HepG2 (cell line): ENCODE data around the gene NPC2. TPM values are rescaled to one million over a fixed set of nuclear protein-coding genes. Genes with fewer than 3 reads are reported as not detected.

Source experiments
- ATAC-seq: fragments of 200-7000 bp; cut with Tn5 transposase; 3 replicates; pipeline ENCODE4 v1.9.1; 2020; ENCODE audit warnings: mild to moderate bottlenecking, moderate library complexity
- BruUV-seq: library from RNA; stranded (reverse); fragments of 400-500 nt; replicated peaks from 2 replicates; lab custom pipeline; 2021; lab: Mats Ljungman, UMichigan
- CTCF ChIA-PET: fragments of 300-600 bp; formaldehyde crosslinking; extraction: SDS; loops from one replicate; lab custom pipeline; 2021; ENCODE audit warnings: low total read pairs, inconsistent platforms, low intra/inter-chr PET ratio; lab: Yijun Ruan, JAX
- POLR2A ChIA-PET: fragments of 350-600 bp; sonication (Branson Sonifier 250); formaldehyde crosslinking; loops from one replicate; lab custom pipeline; 2020; ENCODE audit warnings: antibody characterized with exemption, inconsistent platforms; lab: Yijun Ruan, JAX
- DNase-seq: peaks from one replicate; pipeline ENCODE4 v3.0.0-alpha.2; 2015; ENCODE audit warnings: low spot score
- FAIRE-seq: peaks from 3 replicates; lab custom pipeline; 2011; peaks lifted over from hg19 to GRCh38; lab: Jason Lieb, UNC
- H2AFZ ChIP-seq: one replicate; pipeline ENCODE4 v1.6.1; 2011; ENCODE audit warnings: low read length, inconsistent platforms
- H3K27ac ChIP-seq: fragments of 300-600 bp; 3 replicates; pipeline ENCODE4 v1.8.0; 2011; ENCODE audit warnings: mixed run types, mild to moderate bottlenecking, mixed read lengths, low read length, inconsistent platforms; ENCODE audit not compliant: insufficient read depth; ENCODE audit errors: extremely low read length
- H3K27me3 ChIP-seq, 2 experiments: fragments of 200-600 bp in 1 of 2; 2 replicates in 1 of 2; 3 replicates in 1 of 2; pipeline versions ENCODE4 v1.6.0 to v1.8.0; 2011; ENCODE audit warnings: low read length in 2 of 2, mild to moderate bottlenecking in 2 of 2, moderate library complexity in 2 of 2, inconsistent platforms in 1 of 2; ENCODE audit not compliant: insufficient read depth in 2 of 2, control insufficient read depth in 1 of 2
- H3K36me3 ChIP-seq, 2 experiments: fragments of 200-600 bp in 1 of 2; replicated peaks in 1 of 2; 2 replicates in 1 of 2; 3 replicates in 1 of 2; pipeline versions ENCODE4 v1.5.1 to v1.8.0; 2011; ENCODE audit warnings: low read length in 2 of 2, inconsistent platforms in 1 of 2; ENCODE audit not compliant: insufficient read depth in 2 of 2, control insufficient read depth in 1 of 2
- H3K4me1 ChIP-seq: 2 replicates; pipeline ENCODE4 v1.5.1; 2012; ENCODE audit warnings: low read length, inconsistent platforms; ENCODE audit not compliant: insufficient read depth
- H3K4me2 ChIP-seq: 2 replicates; pipeline ENCODE4 v1.6.0; 2011; ENCODE audit warnings: low read depth, low read length, inconsistent platforms
- H3K4me3 ChIP-seq, 3 experiments: fragments of 200-600 bp in 1 of 3; sonication (generic), shearing (Covaris generic) in 1 of 3; replicated peaks in 1 of 3; 2 replicates each; pipeline ENCODE4 v1.5.1; 2011 to 2016; ENCODE audit warnings: low read length in 3 of 3, inconsistent platforms in 2 of 3, low read depth in 2 of 3, mild to moderate bottlenecking in 2 of 3, control low read depth in 1 of 3, mixed read lengths in 1 of 3; ENCODE audit not compliant: insufficient read depth in 1 of 3
- H3K79me2 ChIP-seq: one replicate; pipeline ENCODE4 v1.6.1; 2011; ENCODE audit warnings: low read length, inconsistent platforms; ENCODE audit not compliant: insufficient read depth
- H3K9ac ChIP-seq: 2 replicates; pipeline ENCODE4 v1.6.0; 2011; ENCODE audit warnings: mild to moderate bottlenecking, low read depth, low read length, inconsistent platforms; ENCODE audit not compliant: insufficient read depth
- H3K9me3 ChIP-seq: 2 replicates; pipeline ENCODE4 v1.5.1; 2012; ENCODE audit warnings: mild to moderate bottlenecking, low read length
- H4K20me1 ChIP-seq: 2 replicates; pipeline ENCODE4 v1.6.0; 2011; ENCODE audit warnings: inconsistent platforms, mild to moderate bottlenecking, low read length, moderate library complexity; ENCODE audit not compliant: insufficient read depth
- AFF4 ChIP-seq: sonication (generic); formaldehyde crosslinking; IDR thresholded peaks from 2 replicates; pipeline ENCODE4 v1.4.0; 2020; ENCODE audit warnings: missing genetic modification reagents
- ATM ChIP-seq: fragments of 450-650 bp; IDR thresholded peaks from 2 replicates; pipeline ENCODE4 v1.7.1; 2017; ENCODE audit warnings: mild to moderate bottlenecking, borderline replicate concordance
- BRCA1 ChIP-seq: sonication (generic); formaldehyde crosslinking; IDR thresholded peaks from 2 replicates; pipeline ENCODE4 v1.4.0; 2020; ENCODE audit warnings: missing genetic modification reagents
- CHD2 ChIP-seq: IDR thresholded peaks from 2 replicates; pipeline ENCODE4 v1.6.1; 2011; ENCODE audit warnings: low read depth, low read length, improper control_type of control experiment
- GTF3A ChIP-seq: sonication (generic); formaldehyde crosslinking; conservative IDR thresholded peaks from 2 replicates; pipeline ENCODE4 v1.4.0; 2020; ENCODE audit warnings: mild to moderate bottlenecking, missing genetic modification reagents
- HNF4A ChIP-seq: sonication (generic); formaldehyde crosslinking; IDR thresholded peaks from 2 replicates; pipeline ENCODE4 v1.4.0; 2020; ENCODE audit warnings: missing genetic modification reagents
- SNAI1 ChIP-seq: sonication (generic); formaldehyde crosslinking; IDR thresholded peaks from 2 replicates; pipeline ENCODE4 v1.5.0; 2020; ENCODE audit warnings: mild to moderate bottlenecking, missing genetic modification reagents, borderline replicate concordance
- TEAD3 ChIP-seq: optimal IDR thresholded peaks from 2 replicates; pipeline ENCODE3; 2016; ENCODE audit warnings: borderline replicate concordance
- ZEB1 ChIP-seq: IDR thresholded peaks from 2 replicates; pipeline ENCODE4 v1.6.1; 2012; ENCODE audit warnings: mild to moderate bottlenecking, low read depth, inconsistent platforms; ENCODE audit not compliant: insufficient replicate concordance
- ZFP82 ChIP-seq: sonication (generic); formaldehyde crosslinking; IDR thresholded peaks from 2 replicates; pipeline ENCODE4 v1.5.1; 2020; ENCODE audit warnings: mild to moderate bottlenecking, missing genetic modification reagents, borderline replicate concordance
- ZNF260 ChIP-seq: sonication (generic); formaldehyde crosslinking; IDR thresholded peaks from 2 replicates; pipeline ENCODE4 v1.4.0; 2020; ENCODE audit warnings: missing genetic modification reagents, low read depth, mild to moderate bottlenecking, borderline replicate concordance
- ZNF557 ChIP-seq: sonication (generic); formaldehyde crosslinking; IDR thresholded peaks from 2 replicates; pipeline ENCODE4 v1.4.0; 2020; ENCODE audit warnings: missing genetic modification reagents
- ZNF704 ChIP-seq: sonication (generic); formaldehyde crosslinking; IDR thresholded peaks from 2 replicates; pipeline ENCODE4 v1.8.1; 2023; ENCODE audit warnings: mild to moderate bottlenecking, inconsistent platforms, moderate library complexity, missing genetic modification reagents, borderline replicate concordance
- WGBS: methylation state at CpG from one replicate; pipeline ENCODE4 v1.1.6; 2017; ENCODE audit warnings: low lambda C conversion rate; 5-methylcytosine and 5-hydroxymethylcytosine counted together
- in situ Hi-C: cut with HindIII; loops from 2 replicates; pipeline ENCODE4 v1.10.0; 2017; ENCODE audit warnings: low pct_unique_long_range_greater_than_20kb; ENCODE audit not compliant: extremely low pct_ligation_motif_present
- intact Hi-C: fragments of 100-400 bp; cut with micrococcal nuclease; formaldehyde crosslinking; loops from one replicate; pipeline ENCODE4 v1.10.0; 2022; ENCODE audit not compliant: unreplicated experiment
- polyA plus RNA-seq, 8 experiments: library from polyadenylated mRNA; depleted of rRNA in 3 of 8; stranded (reverse) in 7 of 8; unstranded in 1 of 8; fragments of >200 nt; fragmentation: Illumina TruSeq in 4 of 8; extraction: Trizol in 4 of 8; gene quantifications; 2 replicates each; pipeline versions ENCODE4 v1.2.1 to v1.2.3, GENCODE V29; 2011 to 2016; ENCODE audit warnings: low read depth in 4 of 8, missing spikeins in 1 of 8, mixed read lengths in 1 of 8; ENCODE audit not compliant: insufficient read depth in 1 of 8
- total RNA-seq, 5 experiments: library from RNA; depleted of rRNA; stranded (reverse); fragments of >200 nt; fragmentation: Illumina TruSeq; extraction: Trizol; gene quantifications; 2 replicates each; pipeline ENCODE4 v1.2.3, GENCODE V29; 2016; ENCODE audit warnings: low read depth in 1 of 5
- TF ChIP-seq, protein P1 (sequence below): sonication (generic); formaldehyde crosslinking; IDR thresholded peaks from 2 replicates; pipeline ENCODE4 v1.4.0; 2020; ENCODE audit warnings: missing genetic modification reagents
- TF ChIP-seq, protein P2 (sequence below): sonication (generic); formaldehyde crosslinking; IDR thresholded peaks from 2 replicates; pipeline ENCODE4 v1.4.0; 2020; ENCODE audit warnings: missing genetic modification reagents

Gene NPC2
- total and polyA plus RNA-seq, 2 of the 13 experiments (the other 11 are each of a cell fraction or from before 2014, with no cell fraction given) = 132 to 164 TPM

GRCh38 chr14:74527736-74528280, 34.7 kb upstream of the NPC2 start:
- no peak for ATAC-seq
- no peak overlapping the region for H3K4me3 ChIP-seq
- no peak overlapping the region for H3K27ac ChIP-seq
- H2AFZ ChIP-seq = no peak overlapping the region
- H3K9ac ChIP-seq = no peak overlapping the region
- H4K20me1 ChIP-seq = no peaks in the 10 kb centered on the region
- H3K4me2 ChIP-seq = no peak overlapping the region
- DNase-seq = no peak
- intact Hi-C loops = no loop called here
- ChIA-PET POLR2A (no interaction called here), CTCF (no interaction called here)
- 13% methylated on average over 7 of the region's 10 CpGs for WGBS
- no TSS peak for BruUV-seq
- H3K27me3 ChIP-seq = peaks cover 6 to 58% of the 10 kb centered on the region in 2 experiments; a peak in 4 of 5 replicates
- H3K36me3 ChIP-seq = no peaks in the 10 kb centered on the region
- in situ Hi-C loops = no loop called here
- no peaks in the 10 kb centered on the region for H3K79me2 ChIP-seq
- no peaks in the 10 kb centered on the region for H3K4me1 ChIP-seq
- no peak for FAIRE-seq
- no peaks in the 10 kb centered on the region for H3K9me3 ChIP-seq
- TF ChIP-seq CHD2 (no peak), AFF4 (CRISPR knock-in tag) (no peak), GTF3A (CRISPR knock-in tag) (no peak), ZEB1 (no peak), ZNF704 (CRISPR knock-in tag) (no peak), SNAI1 (no peak), HNF4A (CRISPR knock-in tag) (no peak), TEAD3 (CRISPR knock-in tag) (no peak), ZNF557 (CRISPR knock-in tag) (no peak), ATM (no peak), BRCA1 (CRISPR knock-in tag) (no peak), ZNF260 (CRISPR knock-in tag) (no peak), ZFP82 (CRISPR knock-in tag) (no peak)
- TF ChIP-seq, protein P1, sequence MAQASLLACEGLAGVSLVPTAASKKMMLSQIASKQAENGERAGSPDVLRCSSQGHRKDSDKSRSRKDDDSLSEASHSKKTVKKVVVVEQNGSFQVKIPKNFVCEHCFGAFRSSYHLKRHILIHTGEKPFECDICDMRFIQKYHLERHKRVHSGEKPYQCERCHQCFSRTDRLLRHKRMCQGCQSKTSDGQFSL (CRISPR knock-in tag) = no peak
- TF ChIP-seq, protein P2, sequence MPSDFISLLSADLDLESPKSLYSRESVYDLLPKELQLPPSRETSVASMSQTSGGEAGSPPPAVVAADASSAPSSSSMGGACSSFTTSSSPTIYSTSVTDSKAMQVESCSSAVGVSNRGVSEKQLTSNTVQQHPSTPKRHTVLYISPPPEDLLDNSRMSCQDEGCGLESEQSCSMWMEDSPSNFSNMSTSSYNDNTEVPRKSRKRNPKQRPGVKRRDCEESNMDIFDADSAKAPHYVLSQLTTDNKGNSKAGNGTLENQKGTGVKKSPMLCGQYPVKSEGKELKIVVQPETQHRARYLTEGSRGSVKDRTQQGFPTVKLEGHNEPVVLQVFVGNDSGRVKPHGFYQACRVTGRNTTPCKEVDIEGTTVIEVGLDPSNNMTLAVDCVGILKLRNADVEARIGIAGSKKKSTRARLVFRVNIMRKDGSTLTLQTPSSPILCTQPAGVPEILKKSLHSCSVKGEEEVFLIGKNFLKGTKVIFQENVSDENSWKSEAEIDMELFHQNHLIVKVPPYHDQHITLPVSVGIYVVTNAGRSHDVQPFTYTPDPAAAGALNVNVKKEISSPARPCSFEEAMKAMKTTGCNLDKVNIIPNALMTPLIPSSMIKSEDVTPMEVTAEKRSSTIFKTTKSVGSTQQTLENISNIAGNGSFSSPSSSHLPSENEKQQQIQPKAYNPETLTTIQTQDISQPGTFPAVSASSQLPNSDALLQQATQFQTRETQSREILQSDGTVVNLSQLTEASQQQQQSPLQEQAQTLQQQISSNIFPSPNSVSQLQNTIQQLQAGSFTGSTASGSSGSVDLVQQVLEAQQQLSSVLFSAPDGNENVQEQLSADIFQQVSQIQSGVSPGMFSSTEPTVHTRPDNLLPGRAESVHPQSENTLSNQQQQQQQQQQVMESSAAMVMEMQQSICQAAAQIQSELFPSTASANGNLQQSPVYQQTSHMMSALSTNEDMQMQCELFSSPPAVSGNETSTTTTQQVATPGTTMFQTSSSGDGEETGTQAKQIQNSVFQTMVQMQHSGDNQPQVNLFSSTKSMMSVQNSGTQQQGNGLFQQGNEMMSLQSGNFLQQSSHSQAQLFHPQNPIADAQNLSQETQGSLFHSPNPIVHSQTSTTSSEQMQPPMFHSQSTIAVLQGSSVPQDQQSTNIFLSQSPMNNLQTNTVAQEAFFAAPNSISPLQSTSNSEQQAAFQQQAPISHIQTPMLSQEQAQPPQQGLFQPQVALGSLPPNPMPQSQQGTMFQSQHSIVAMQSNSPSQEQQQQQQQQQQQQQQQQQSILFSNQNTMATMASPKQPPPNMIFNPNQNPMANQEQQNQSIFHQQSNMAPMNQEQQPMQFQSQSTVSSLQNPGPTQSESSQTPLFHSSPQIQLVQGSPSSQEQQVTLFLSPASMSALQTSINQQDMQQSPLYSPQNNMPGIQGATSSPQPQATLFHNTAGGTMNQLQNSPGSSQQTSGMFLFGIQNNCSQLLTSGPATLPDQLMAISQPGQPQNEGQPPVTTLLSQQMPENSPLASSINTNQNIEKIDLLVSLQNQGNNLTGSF (CRISPR knock-in tag) = no peak
